HepG2 (cell line): Measurements from ENCODE around the gene MARCO. TPM values are rescaled to one million over a fixed set of nuclear protein-coding genes. Genes with fewer than 3 reads are reported as not detected.

Source experiments
- ATAC-seq: fragments of 200-7000 bp; cut with Tn5 transposase; 3 replicates; pipeline ENCODE4 v1.9.1; 2020; ENCODE audit warnings: mild to moderate bottlenecking, moderate library complexity
- BruUV-seq: library from RNA; stranded (reverse); fragments of 400-500 nt; replicated peaks from 2 replicates; lab custom pipeline; 2021; lab: Mats Ljungman, UMichigan
- CTCF ChIA-PET: fragments of 300-600 bp; formaldehyde crosslinking; extraction: SDS; loops from one replicate; lab custom pipeline; 2021; ENCODE audit warnings: low total read pairs, inconsistent platforms, low intra/inter-chr PET ratio; lab: Yijun Ruan, JAX
- POLR2A ChIA-PET: fragments of 350-600 bp; sonication (Branson Sonifier 250); formaldehyde crosslinking; loops from one replicate; lab custom pipeline; 2020; ENCODE audit warnings: antibody characterized with exemption, inconsistent platforms; lab: Yijun Ruan, JAX
- DNase-seq: peaks from one replicate; pipeline ENCODE4 v3.0.0-alpha.2; 2015; ENCODE audit warnings: low spot score
- FAIRE-seq: peaks from 3 replicates; lab custom pipeline; 2011; peaks lifted over from hg19 to GRCh38; lab: Jason Lieb, UNC
- H2AFZ ChIP-seq: one replicate; pipeline ENCODE4 v1.6.1; 2011; ENCODE audit warnings: low read length, inconsistent platforms
- H3K27ac ChIP-seq: fragments of 300-600 bp; 3 replicates; pipeline ENCODE4 v1.8.0; 2011; ENCODE audit warnings: mixed run types, mild to moderate bottlenecking, mixed read lengths, low read length, inconsistent platforms; ENCODE audit not compliant: insufficient read depth; ENCODE audit errors: extremely low read length
- H3K27me3 ChIP-seq, 2 experiments: fragments of 200-600 bp in 1 of 2; 2 replicates in 1 of 2; 3 replicates in 1 of 2; pipeline versions ENCODE4 v1.6.0 to v1.8.0; 2011; ENCODE audit warnings: low read length in 2 of 2, mild to moderate bottlenecking in 2 of 2, moderate library complexity in 2 of 2, inconsistent platforms in 1 of 2; ENCODE audit not compliant: insufficient read depth in 2 of 2, control insufficient read depth in 1 of 2
- H3K36me3 ChIP-seq, 2 experiments: fragments of 200-600 bp in 1 of 2; replicated peaks in 1 of 2; 2 replicates in 1 of 2; 3 replicates in 1 of 2; pipeline versions ENCODE4 v1.5.1 to v1.8.0; 2011; ENCODE audit warnings: low read length in 2 of 2, inconsistent platforms in 1 of 2; ENCODE audit not compliant: insufficient read depth in 2 of 2, control insufficient read depth in 1 of 2
- H3K4me1 ChIP-seq: 2 replicates; pipeline ENCODE4 v1.5.1; 2012; ENCODE audit warnings: low read length, inconsistent platforms; ENCODE audit not compliant: insufficient read depth
- H3K4me2 ChIP-seq: 2 replicates; pipeline ENCODE4 v1.6.0; 2011; ENCODE audit warnings: low read depth, low read length, inconsistent platforms
- H3K4me3 ChIP-seq, 3 experiments: fragments of 200-600 bp in 1 of 3; sonication (generic), shearing (Covaris generic) in 1 of 3; replicated peaks in 1 of 3; 2 replicates each; pipeline ENCODE4 v1.5.1; 2011 to 2016; ENCODE audit warnings: low read length in 3 of 3, inconsistent platforms in 2 of 3, low read depth in 2 of 3, mild to moderate bottlenecking in 2 of 3, control low read depth in 1 of 3, mixed read lengths in 1 of 3; ENCODE audit not compliant: insufficient read depth in 1 of 3
- H3K79me2 ChIP-seq: one replicate; pipeline ENCODE4 v1.6.1; 2011; ENCODE audit warnings: low read length, inconsistent platforms; ENCODE audit not compliant: insufficient read depth
- H3K9ac ChIP-seq: 2 replicates; pipeline ENCODE4 v1.6.0; 2011; ENCODE audit warnings: mild to moderate bottlenecking, low read depth, low read length, inconsistent platforms; ENCODE audit not compliant: insufficient read depth
- H3K9me3 ChIP-seq: 2 replicates; pipeline ENCODE4 v1.5.1; 2012; ENCODE audit warnings: mild to moderate bottlenecking, low read length
- H4K20me1 ChIP-seq: 2 replicates; pipeline ENCODE4 v1.6.0; 2011; ENCODE audit warnings: inconsistent platforms, mild to moderate bottlenecking, low read length, moderate library complexity; ENCODE audit not compliant: insufficient read depth
- FLYWCH1 ChIP-seq: sonication (generic); formaldehyde crosslinking; IDR thresholded peaks from 2 replicates; pipeline ENCODE4 v1.8.1; 2023; ENCODE audit warnings: mild to moderate bottlenecking, missing genetic modification reagents
- FOXA3 ChIP-seq: IDR thresholded peaks from 2 replicates; pipeline ENCODE4 v1.6.1; 2016; ENCODE audit warnings: missing genetic modification reagents, missing compliant biosample characterization
- GFI1 ChIP-seq: sonication (generic); formaldehyde crosslinking; IDR thresholded peaks from 2 replicates; pipeline ENCODE4 v1.5.0; 2020; ENCODE audit warnings: missing genetic modification reagents, mild to moderate bottlenecking, borderline replicate concordance
- MLLT10 ChIP-seq: sonication (generic); formaldehyde crosslinking; IDR thresholded peaks from 2 replicates; pipeline ENCODE4 v1.4.0; 2020; ENCODE audit warnings: missing genetic modification reagents
- RBAK ChIP-seq: sonication (generic); formaldehyde crosslinking; IDR thresholded peaks from 2 replicates; pipeline ENCODE4 v1.5.1; 2020; ENCODE audit warnings: mild to moderate bottlenecking, missing genetic modification reagents
- SMAD1 ChIP-seq: sonication (generic); formaldehyde crosslinking; IDR thresholded peaks from 2 replicates; pipeline ENCODE4 v1.4.0; 2020; ENCODE audit warnings: missing genetic modification reagents, low read depth, mild to moderate bottlenecking, borderline replicate concordance
- SYNCRIP ChIP-seq: fragments of 200-400 bp; formaldehyde crosslinking; IDR thresholded peaks from 2 replicates; pipeline ENCODE4 v1.6.1; 2018; ENCODE audit warnings: mild to moderate bottlenecking, low read depth, low read length; ENCODE audit not compliant: insufficient read depth
- USF2 ChIP-seq, 2 experiments: sonication (generic) in 1 of 2; formaldehyde crosslinking in 1 of 2; IDR thresholded peaks; 2 replicates each; pipeline versions ENCODE4 v1.5.1 to v1.6.1; 2011 to 2020; ENCODE audit warnings: borderline replicate concordance in 1 of 2, low read depth in 1 of 2, low read length in 1 of 2, mild to moderate bottlenecking in 1 of 2, missing genetic modification reagents in 1 of 2, moderate library complexity in 1 of 2
- YEATS2 ChIP-seq: sonication (generic); formaldehyde crosslinking; IDR thresholded peaks from 2 replicates; pipeline ENCODE4 v1.4.0; 2020; ENCODE audit warnings: missing genetic modification reagents, borderline replicate concordance
- ZNF235 ChIP-seq: sonication (generic); formaldehyde crosslinking; IDR thresholded peaks from 2 replicates; pipeline ENCODE4 v1.8.1; 2023; ENCODE audit warnings: mild to moderate bottlenecking, missing genetic modification reagents, borderline replicate concordance
- ZNF432 ChIP-seq: sonication (generic); formaldehyde crosslinking; IDR thresholded peaks from 2 replicates; pipeline ENCODE4 v1.5.0; 2020; ENCODE audit warnings: missing genetic modification reagents, mild to moderate bottlenecking, borderline replicate concordance
- ZNF547 ChIP-seq: sonication (generic); formaldehyde crosslinking; IDR thresholded peaks from 2 replicates; pipeline ENCODE4 v1.5.1; 2020; ENCODE audit warnings: mild to moderate bottlenecking, missing genetic modification reagents
- ZNF562 ChIP-seq: sonication (generic); formaldehyde crosslinking; IDR thresholded peaks from 2 replicates; pipeline ENCODE4 v1.8.0; 2022; ENCODE audit warnings: missing genetic modification reagents, borderline replicate concordance
- WGBS: methylation state at CpG from one replicate; pipeline ENCODE4 v1.1.6; 2017; ENCODE audit warnings: low lambda C conversion rate; 5-methylcytosine and 5-hydroxymethylcytosine counted together
- in situ Hi-C: cut with HindIII; loops from 2 replicates; pipeline ENCODE4 v1.10.0; 2017; ENCODE audit warnings: low pct_unique_long_range_greater_than_20kb; ENCODE audit not compliant: extremely low pct_ligation_motif_present
- intact Hi-C: fragments of 100-400 bp; cut with micrococcal nuclease; formaldehyde crosslinking; loops from one replicate; pipeline ENCODE4 v1.10.0; 2022; ENCODE audit not compliant: unreplicated experiment
- polyA plus RNA-seq, 8 experiments: library from polyadenylated mRNA; depleted of rRNA in 3 of 8; stranded (reverse) in 7 of 8; unstranded in 1 of 8; fragments of >200 nt; fragmentation: Illumina TruSeq in 4 of 8; extraction: Trizol in 4 of 8; gene quantifications; 2 replicates each; pipeline versions ENCODE4 v1.2.1 to v1.2.3, GENCODE V29; 2011 to 2016; ENCODE audit warnings: low read depth in 4 of 8, missing spikeins in 1 of 8, mixed read lengths in 1 of 8; ENCODE audit not compliant: insufficient read depth in 1 of 8
- total RNA-seq, 5 experiments: library from RNA; depleted of rRNA; stranded (reverse); fragments of >200 nt; fragmentation: Illumina TruSeq; extraction: Trizol; gene quantifications; 2 replicates each; pipeline ENCODE4 v1.2.3, GENCODE V29; 2016; ENCODE audit warnings: low read depth in 1 of 5
- TF ChIP-seq, protein P1 (sequence below): sonication (generic); formaldehyde crosslinking; IDR thresholded peaks from 2 replicates; pipeline ENCODE4 v1.9.0; 2022; ENCODE audit warnings: missing genetic modification reagents, mild to moderate bottlenecking, borderline replicate concordance

MARCO gene
- total and polyA plus RNA-seq, 2 of the 13 experiments (the other 11 are each of a cell fraction or from before 2014, with no cell fraction given): not detected

DNA sequence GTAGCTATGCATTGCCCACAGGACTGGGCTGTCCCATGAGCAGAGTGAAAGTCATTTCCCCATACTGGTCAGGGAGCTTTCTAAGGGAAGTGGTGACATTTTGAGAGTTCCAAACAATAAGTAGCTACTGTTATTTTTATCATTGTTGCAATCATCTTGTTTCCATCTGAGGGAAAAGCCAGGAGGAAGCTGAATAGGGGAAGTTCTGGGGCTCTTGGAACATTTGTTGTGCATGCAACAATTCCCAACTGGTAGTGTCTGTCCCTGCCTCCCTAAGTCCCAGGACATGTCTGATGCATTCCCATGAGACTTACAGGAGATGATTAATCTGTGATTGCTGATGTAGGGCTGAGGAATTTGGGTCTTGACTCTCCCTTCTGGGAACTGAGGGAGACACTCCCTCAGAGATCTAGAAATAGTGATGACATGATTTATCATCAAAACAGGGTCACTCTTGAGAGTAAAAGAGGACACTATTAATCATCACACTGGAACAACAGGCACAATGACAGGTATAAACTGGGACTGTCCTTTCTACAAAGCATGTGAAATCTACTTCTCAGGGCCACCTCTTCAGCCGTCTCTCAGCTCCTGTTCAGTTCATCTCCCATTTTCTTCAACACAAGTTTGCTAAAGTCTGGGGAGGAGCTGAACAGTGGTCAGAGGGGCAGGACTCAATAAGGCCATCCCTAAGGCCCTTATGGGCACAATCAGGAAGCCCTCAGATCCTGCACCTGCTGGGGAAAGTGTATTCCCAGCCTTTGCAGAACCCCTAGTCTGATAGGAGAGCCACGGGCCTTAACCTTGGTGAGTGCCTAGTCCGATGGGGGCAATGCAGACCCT is 28.0 kb upstream of the MARCO start:
- BruUV-seq: no TSS peak
- ATAC-seq (no peak), FAIRE-seq (no peak), DNase-seq (no peak)
- Histone ChIP-seq H3K4me3 (no peak overlapping the region), H3K27me3 (peaks cover 2 to 3% of the 10 kb centered on the region in 2 experiments; a peak in 1 of 5 replicates), H2AFZ (no peak overlapping the region), H3K79me2 (no peaks in the 10 kb centered on the region), H4K20me1 (no peaks in the 10 kb centered on the region), H3K36me3 (no peaks in the 10 kb centered on the region), H3K4me2 (no peak overlapping the region), H3K27ac (no peak overlapping the region), H3K9ac (no peak overlapping the region), H3K4me1 (no peaks in the 10 kb centered on the region), H3K9me3 (no peaks in the 10 kb centered on the region)
- in situ Hi-C loops: no loop called here
- WGBS: 41% methylated on average over 3 of the region's 3 CpGs
- ChIA-PET CTCF (no interaction called here), POLR2A (no interaction called here)
- intact Hi-C loops: no loop called here
- TF ChIP-seq USF2 (IDR thresholded peaks at IDR 0.05; ENCODE audit: low read depth, low read length) (no peak), USF2 (CRISPR knock-in tag; IDR thresholded peaks at IDR 0.05; ENCODE audit: borderline replicate concordance) (no peak), SMAD1 (no peak), RBAK (CRISPR knock-in tag) (no peak), SYNCRIP (no peak), YEATS2 (CRISPR knock-in tag) (no peak), FLYWCH1 (CRISPR knock-in tag) (no peak), ZNF432 (CRISPR knock-in tag) (no peak), GFI1 (no peak), MLLT10 (CRISPR knock-in tag) (no peak), ZNF547 (CRISPR knock-in tag) (no peak), ZNF235 (CRISPR knock-in tag) (no peak), FOXA3 (CRISPR knock-in tag) (no peak), ZNF562 (CRISPR knock-in tag) (no peak)
- TF ChIP-seq, protein P1, sequence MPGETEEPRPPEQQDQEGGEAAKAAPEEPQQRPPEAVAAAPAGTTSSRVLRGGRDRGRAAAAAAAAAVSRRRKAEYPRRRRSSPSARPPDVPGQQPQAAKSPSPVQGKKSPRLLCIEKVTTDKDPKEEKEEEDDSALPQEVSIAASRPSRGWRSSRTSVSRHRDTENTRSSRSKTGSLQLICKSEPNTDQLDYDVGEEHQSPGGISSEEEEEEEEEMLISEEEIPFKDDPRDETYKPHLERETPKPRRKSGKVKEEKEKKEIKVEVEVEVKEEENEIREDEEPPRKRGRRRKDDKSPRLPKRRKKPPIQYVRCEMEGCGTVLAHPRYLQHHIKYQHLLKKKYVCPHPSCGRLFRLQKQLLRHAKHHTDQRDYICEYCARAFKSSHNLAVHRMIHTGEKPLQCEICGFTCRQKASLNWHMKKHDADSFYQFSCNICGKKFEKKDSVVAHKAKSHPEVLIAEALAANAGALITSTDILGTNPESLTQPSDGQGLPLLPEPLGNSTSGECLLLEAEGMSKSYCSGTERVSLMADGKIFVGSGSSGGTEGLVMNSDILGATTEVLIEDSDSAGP (CRISPR knock-in tag): no peak
